Ramos (cell line): ENCODE data around the gene ADGRG1.
"Not testable (repeated sequence)": the region's sequence is repeated elsewhere in the genome, so short reads cannot be mapped to it uniquely, and the experiment has no call there.

Experiments used
- in situ Hi-C: fragments of 300-500 bp; cut with MboI; formaldehyde crosslinking; loops from one replicate; pipeline ENCODE4 v1.14.3; 2022; ENCODE audit warnings: low sequenced_read_pairs; ENCODE audit not compliant: unreplicated experiment

The ADGRG1 gene

GRCh38 chr16:57712569-57712968 lies 84.1 kb downstream of the ADGRG1 start:
- in situ Hi-C loops = not testable (repeated sequence)

GRCh38 chr16:57713596-57713995 lies 85.2 kb downstream of the ADGRG1 start:
- in situ Hi-C loops = no loop called here

GRCh38 chr16:57714047-57714446 lies 85.6 kb downstream of the ADGRG1 start:
- in situ Hi-C loops = no loop called here
